ENCODE results near the gene SYS1. TPM values are rescaled to one million over a fixed set of nuclear protein-coding genes. Genes with fewer than 3 reads are reported as not detected.
A peak's percentile ranks its signal among the peaks of the same experiment; 100 is the strongest.

The SYS1 gene
- total RNA-seq, 2 donors from 2014 or later = 14.2 to 15.3 TPM

DNA sequence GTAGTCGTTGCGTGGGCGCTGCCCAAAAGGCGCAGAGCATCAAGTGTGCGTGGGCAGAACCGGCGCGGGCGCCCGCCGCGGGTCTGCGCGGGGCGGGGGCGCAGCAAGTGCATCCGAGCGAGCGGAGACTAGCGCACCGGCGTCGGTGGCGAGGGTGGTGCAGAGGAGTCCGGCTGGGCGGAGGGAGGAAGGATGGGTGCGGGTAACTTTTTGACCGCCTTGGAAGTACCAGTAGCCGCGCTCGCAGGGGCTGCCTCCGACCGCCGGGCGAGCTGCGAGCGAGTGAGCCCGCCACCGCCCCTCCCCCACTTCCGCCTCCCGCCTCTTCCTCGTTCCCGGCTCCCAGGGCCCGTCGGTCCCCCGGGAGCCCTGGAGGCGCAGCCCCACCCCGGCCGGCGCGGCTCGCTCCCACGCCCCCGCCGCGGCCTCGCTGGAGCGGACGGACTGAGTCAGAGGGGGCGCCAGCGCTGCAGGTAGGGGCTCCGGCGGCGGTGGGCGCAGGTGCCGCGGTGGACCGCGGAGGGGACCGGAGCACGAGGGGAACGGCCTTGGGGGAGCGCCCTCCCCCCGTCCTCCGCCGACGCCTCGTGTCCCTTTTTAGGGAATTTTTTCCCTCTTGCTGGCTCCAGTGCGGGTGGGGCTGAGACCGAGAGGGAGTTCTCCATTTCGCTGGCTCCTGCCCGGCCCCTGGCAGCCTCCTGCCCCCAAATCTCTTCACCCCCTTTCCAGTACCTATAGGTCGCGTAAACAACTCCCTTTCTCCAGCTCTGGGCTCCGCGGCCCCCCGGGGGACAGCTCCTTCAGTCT is 43.5 kb downstream of the SYS1 start:
- ATAC-seq (peak; percentile 74), DNase-seq (peak; percentile 70 to 78 (median 73))
- Histone ChIP-seq H3K9me3 (no peaks in the 10 kb centered on the region), H3K4me3 (peak overlapping the region; percentile 73 to 90), H3K27me3 (no peaks in the 10 kb centered on the region), H3K36me3 (replicated peaks in 1 of 2; ENCODE audit: insufficient read depth in 1 of 2, low read depth in 2 of 2) (peaks cover 0 to 6% of the 10 kb centered on the region in 2 donors), H3K27ac (peak overlapping the region; percentile 72 to 79 (median 76)), H3K4me1 (peaks cover 19% of the 10 kb centered on the region)
- intact Hi-C loops (cut with DNase I) = no loop called here
- WGBS, 2 donors = 0 to 1% methylated on average over 32 to 80 of the region's 87 CpGs
- peak in 2 of 3 donors; percentile 20 to 41 for TF ChIP-seq POLR2A (IDR thresholded peaks at IDR 0.05)
- TF ChIP-seq, protein P1, sequence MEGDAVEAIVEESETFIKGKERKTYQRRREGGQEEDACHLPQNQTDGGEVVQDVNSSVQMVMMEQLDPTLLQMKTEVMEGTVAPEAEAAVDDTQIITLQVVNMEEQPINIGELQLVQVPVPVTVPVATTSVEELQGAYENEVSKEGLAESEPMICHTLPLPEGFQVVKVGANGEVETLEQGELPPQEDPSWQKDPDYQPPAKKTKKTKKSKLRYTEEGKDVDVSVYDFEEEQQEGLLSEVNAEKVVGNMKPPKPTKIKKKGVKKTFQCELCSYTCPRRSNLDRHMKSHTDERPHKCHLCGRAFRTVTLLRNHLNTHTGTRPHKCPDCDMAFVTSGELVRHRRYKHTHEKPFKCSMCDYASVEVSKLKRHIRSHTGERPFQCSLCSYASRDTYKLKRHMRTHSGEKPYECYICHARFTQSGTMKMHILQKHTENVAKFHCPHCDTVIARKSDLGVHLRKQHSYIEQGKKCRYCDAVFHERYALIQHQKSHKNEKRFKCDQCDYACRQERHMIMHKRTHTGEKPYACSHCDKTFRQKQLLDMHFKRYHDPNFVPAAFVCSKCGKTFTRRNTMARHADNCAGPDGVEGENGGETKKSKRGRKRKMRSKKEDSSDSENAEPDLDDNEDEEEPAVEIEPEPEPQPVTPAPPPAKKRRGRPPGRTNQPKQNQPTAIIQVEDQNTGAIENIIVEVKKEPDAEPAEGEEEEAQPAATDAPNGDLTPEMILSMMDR (IDR thresholded peaks at IDR 0.05) = no peak

DNA sequence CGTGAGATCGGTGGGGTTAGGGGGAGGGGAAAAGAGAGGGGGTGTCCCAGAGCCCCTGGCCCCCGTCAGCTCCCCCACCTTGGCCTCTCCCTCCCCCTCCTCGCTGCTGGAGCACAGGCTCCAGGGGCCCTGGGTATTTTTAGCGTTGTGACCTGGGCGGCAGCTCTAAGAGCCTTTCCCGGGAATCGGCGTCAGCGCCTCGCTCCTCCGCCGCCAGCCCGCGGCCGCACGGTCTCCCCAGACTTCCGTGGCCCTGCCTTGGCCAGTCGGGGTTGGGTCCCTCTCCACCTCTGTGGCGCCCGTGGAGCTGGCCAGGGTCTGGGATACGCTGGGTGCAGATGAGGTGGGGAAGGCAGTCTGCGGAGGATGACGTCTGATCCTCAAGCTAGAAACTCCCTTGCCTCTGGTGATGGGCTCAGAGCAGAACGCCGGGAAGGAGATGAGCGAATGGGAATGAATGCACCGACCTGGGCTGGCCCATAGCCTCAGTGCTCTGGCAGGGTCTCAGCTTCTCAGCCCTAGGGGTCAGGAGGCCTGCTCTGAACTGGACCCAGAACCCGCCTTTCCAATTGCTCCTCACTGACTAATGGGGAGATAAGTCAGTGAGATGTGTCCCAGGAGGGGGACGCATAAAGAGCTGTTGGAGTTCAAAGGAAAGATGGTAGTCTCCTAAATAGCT is 44.2 kb downstream of the SYS1 start:
- H3K4me1 ChIP-seq = peaks cover 19% of the 10 kb centered on the region
- ATAC-seq = peak; percentile 35

DNA sequence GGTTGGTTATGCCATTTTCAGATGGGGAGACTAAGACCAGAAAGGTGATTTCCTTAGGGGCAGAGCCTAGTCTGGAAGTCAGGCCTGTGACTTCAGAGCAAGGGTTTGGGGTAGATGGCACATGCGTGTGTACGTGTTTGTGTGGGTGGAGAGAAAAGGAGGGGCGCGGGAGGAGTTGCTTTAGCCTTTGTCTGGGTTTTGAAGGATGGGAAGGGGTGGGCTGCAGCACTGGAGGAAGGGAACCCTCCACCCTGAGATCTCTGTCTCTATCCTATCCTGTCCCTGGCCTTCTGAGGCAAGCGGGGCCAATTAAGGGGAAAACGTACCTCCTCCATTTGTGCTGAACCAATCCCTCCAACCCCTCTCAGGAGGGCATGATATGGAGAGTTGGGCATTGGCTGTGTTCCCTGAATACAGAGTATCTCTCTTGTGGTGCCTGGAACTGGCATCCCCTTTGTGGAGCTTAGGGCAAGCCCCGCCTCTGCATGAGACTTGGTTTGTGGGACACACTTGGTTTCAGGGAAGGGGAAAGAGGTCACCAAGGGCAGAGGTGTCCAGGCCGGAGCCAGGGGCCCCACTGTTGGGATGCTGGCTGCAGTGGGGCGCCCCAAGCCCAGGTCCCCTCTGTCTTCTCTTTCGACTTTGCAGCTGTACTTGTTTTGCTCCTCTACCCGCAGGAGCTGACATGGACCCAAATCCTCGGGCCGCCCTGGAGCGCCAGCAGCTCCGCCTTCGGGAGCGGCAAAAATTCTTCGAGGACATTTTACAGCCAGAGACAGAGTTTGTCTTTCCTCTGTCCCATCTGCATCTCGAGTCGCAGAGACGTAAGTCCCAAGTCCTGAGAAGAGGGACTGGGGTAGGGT is 45.1 kb downstream of the SYS1 start, which contains the start of gene DBNDD2:
Gene DBNDD2 (plus strand): TSS at position 507 of the 863 bp plus-strand sequence. CDS start 179 bp downstream, at position 686.
- intact Hi-C loops (cut with DNase I) = no loop called here
- Histone ChIP-seq H3K27ac (peak within 1 kb of the TSS; percentile 72 to 79 (median 76)), H3K4me3 (peak within 1 kb of the TSS; percentile 73 to 90), H3K9me3 (no peaks in the 10 kb centered on the region), H3K36me3 (replicated peaks in 1 of 2; ENCODE audit: insufficient read depth in 1 of 2, low read depth in 2 of 2) (peaks cover 0 to 6% of the 10 kb centered on the region in 2 donors), H3K27me3 (no peaks in the 10 kb centered on the region), H3K4me1 (peaks cover 19% of the 10 kb centered on the region)
- no peak for TF ChIP-seq POLR2A (IDR thresholded peaks at IDR 0.05)
- TF ChIP-seq, protein P1 (IDR thresholded peaks at IDR 0.05) = no peak
- ATAC-seq (no peak), DNase-seq (no peak)
- WGBS, 2 donors = 86 to 92% methylated on average over 20 to 21 of the region's 21 CpGs

More for the DNA sequence above, 44.2 kb downstream of the SYS1 start:
- 16 to 57% methylated on average over 7 to 28 of the region's 30 CpGs for WGBS, 2 donors
- DNase-seq = peak; percentile 22 to 45 (median 34)
- Histone ChIP-seq H3K9me3 (no peaks in the 10 kb centered on the region), H3K27ac (peak overlapping the region; percentile 72 to 79 (median 76)), H3K4me3 (peak overlapping the region; percentile 73 to 90), H3K36me3 (replicated peaks in 1 of 2; ENCODE audit: insufficient read depth in 1 of 2, low read depth in 2 of 2) (peaks cover 0 to 6% of the 10 kb centered on the region in 2 donors), H3K27me3 (no peaks in the 10 kb centered on the region)
- intact Hi-C loops (cut with DNase I) = no loop called here
- peak in 2 of 3 donors; percentile 47 to 51 for TF ChIP-seq POLR2A (IDR thresholded peaks at IDR 0.05)
- TF ChIP-seq, protein P1 (IDR thresholded peaks at IDR 0.05) = no peak

DNA sequence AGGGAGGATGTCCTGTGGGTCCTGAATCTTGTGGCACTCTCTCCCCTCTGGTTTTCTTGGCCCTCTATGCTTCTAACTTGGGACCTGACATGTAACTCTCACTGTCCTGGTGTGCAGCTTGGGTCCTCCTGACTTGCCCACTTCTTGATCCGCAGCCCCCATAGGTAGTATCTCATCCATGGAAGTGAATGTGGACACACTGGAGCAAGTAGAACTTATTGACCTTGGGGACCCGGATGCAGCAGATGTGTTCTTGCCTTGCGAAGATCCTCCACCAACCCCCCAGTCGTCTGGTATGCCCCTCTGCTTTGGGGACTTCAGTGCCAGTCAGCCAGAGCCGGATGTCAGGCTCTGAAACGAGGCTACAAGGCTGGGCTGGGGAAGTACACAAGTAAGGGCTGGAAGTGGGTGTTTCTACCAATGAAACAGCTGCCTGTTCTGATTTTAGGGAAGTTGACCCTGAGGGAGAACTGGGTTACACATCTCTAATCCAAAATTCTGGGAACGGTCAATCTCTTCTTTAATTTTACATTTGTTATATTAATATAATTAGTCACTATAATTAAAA is 45.8 kb downstream of the SYS1 start:
- ATAC-seq = no peak
- WGBS, 2 donors = 76 to 77% methylated on average over 5 to 7 of the region's 7 CpGs

More for the DNA sequence above, 45.8 kb downstream of the SYS1 start:
- Histone ChIP-seq H3K4me3 (no peak overlapping the region), H3K36me3 (replicated peaks in 1 of 2; ENCODE audit: insufficient read depth in 1 of 2, low read depth in 2 of 2) (peaks cover 0 to 6% of the 10 kb centered on the region in 2 donors), H3K9me3 (no peaks in the 10 kb centered on the region), H3K4me1 (peaks cover 19% of the 10 kb centered on the region), H3K27me3 (no peaks in the 10 kb centered on the region), H3K27ac (no peak overlapping the region)
- DNase-seq = peak in 1 of 4 donors; percentile 25
- TF ChIP-seq, protein P1 (IDR thresholded peaks at IDR 0.05) = no peak
- TF ChIP-seq POLR2A (IDR thresholded peaks at IDR 0.05) = no peak
- intact Hi-C loops (cut with DNase I) = no loop called here
